Measurements from ENCODE around the gene TMEM217.
"Not testable (repeated sequence)": the region's sequence is repeated elsewhere in the genome, so short reads cannot be mapped to it uniquely, and the experiment has no call there.

- TF ChIP-seq CHD2 (IDR thresholded peaks at IDR 0.05; ENCODE audit: low read length); EZH2 (IDR thresholded peaks at IDR 0.05; ENCODE audit: low read depth, low read length, severe bottlenecking); EGR1 (IDR thresholded peaks at IDR 0.05; ENCODE audit: borderline replicate concordance, low read depth, low read length); BACH1 (IDR thresholded peaks at IDR 0.05; ENCODE audit: low read length); HDAC6 (IDR thresholded peaks at IDR 0.05; ENCODE audit: low read depth, low read length); CTCF (IDR thresholded peaks at IDR 0.05; ENCODE audit: control extremely low read depth in 1 of 3, insufficient read depth in 1 of 3, low read depth in 1 of 3, low read length in 3 of 3); POLR2AphosphoS5 (IDR thresholded peaks at IDR 0.05; ENCODE audit: low read depth, low read length): not testable (repeated sequence)
These were observed 39.7 kb upstream of the TMEM217 start for GRCh38 chr6:37297637-37298036.
